T-cell (primary cell): ENCODE measurements around the gene TMEM163. TPM values are rescaled to one million over a fixed set of nuclear protein-coding genes. Genes with fewer than 3 reads are reported as not detected.
A peak's percentile ranks its signal among the peaks of the same experiment; 100 is the strongest.

Experiments
- ATAC-seq, 4 experiments: fragments of 200-7000 bp in 3 of 4; fragments of 150-1000 bp in 1 of 4; cut with Tn5 transposase; replicated peaks in 1 of 4; 1 replicate in 3 of 4; 2 replicates in 1 of 4; pipeline ENCODE4 v1.10.0; 2021; ENCODE audit warnings: moderate library complexity in 3 of 4, mild to moderate bottlenecking in 2 of 4, moderate number of reproducible peaks in 1 of 4
- CTCF ChIA-PET, 2 donors: fragments of 300-600 bp; sonication (Branson Sonifier 250); formaldehyde crosslinking; loops; one replicate each; lab custom pipeline; 2022; ENCODE audit warnings: antibody characterized with exemption in 2 of 2; lab: Charles Lee
- POLR2A ChIA-PET, 2 donors: fragments of 300-600 bp; sonication (Branson Sonifier 250); formaldehyde crosslinking; loops; one replicate each; lab custom pipeline; 2022; ENCODE audit warnings: antibody characterized with exemption in 2 of 2; lab: Charles Lee
- DNase-seq, 35 experiments: peaks; one replicate each; pipeline versions ENCODE4 v3.0.0 to v3.0.0-alpha.2; 2013 to 2023
- H3K27ac ChIP-seq: one replicate; pipeline ENCODE4 v1.5.1; 2013; ENCODE audit warnings: low read length
- H3K27me3 ChIP-seq, 2 experiments: replicated peaks in 1 of 2; 1 replicate in 1 of 2; 2 replicates in 1 of 2; pipeline versions ENCODE4 v1.6.1 to v1.7.0; 2013; ENCODE audit warnings: low read length in 1 of 2, mixed read lengths in 1 of 2; ENCODE audit not compliant: control insufficient read depth in 2 of 2, insufficient read depth in 2 of 2; ENCODE audit errors: extremely low read depth in 1 of 2
- H3K36me3 ChIP-seq, 2 donors: 1 replicate in 1 of 2; 2 replicates in 1 of 2; pipeline versions ENCODE4 v1.6.1 to v1.7.0; 2013; ENCODE audit warnings: low read length in 1 of 2; ENCODE audit not compliant: control insufficient read depth in 2 of 2, insufficient read depth in 1 of 2; ENCODE audit errors: extremely low read depth in 1 of 2
- H3K4me1 ChIP-seq, 2 experiments: 1 replicate in 1 of 2; 2 replicates in 1 of 2; pipeline versions ENCODE4 v1.6.1 to v1.7.0; 2013; ENCODE audit warnings: low read length in 2 of 2, mixed read lengths in 1 of 2; ENCODE audit not compliant: insufficient read depth in 2 of 2, control insufficient read depth in 1 of 2; ENCODE audit errors: extremely low read depth in 1 of 2
- H3K4me3 ChIP-seq, 2 donors: 1 replicate in 1 of 2; 2 replicates in 1 of 2; pipeline versions ENCODE4 v1.5.1 to v1.7.0; 2013; ENCODE audit warnings: mild to moderate bottlenecking in 2 of 2, low read length in 1 of 2, moderate library complexity in 1 of 2; ENCODE audit not compliant: control insufficient read depth in 1 of 2; ENCODE audit errors: extremely low read depth in 1 of 2
- H3K9me3 ChIP-seq: 2 replicates; pipeline ENCODE4 v1.7.0; 2013
- H3K27ac Mint-ChIP-seq, 2 donors: one replicate each; pipeline ENCODE4 v1.8.0; 2020 to 2021; ENCODE audit warnings: mild to moderate bottlenecking in 2 of 2, mixed read lengths in 2 of 2
- H3K27me3 Mint-ChIP-seq, 2 donors: one replicate each; pipeline ENCODE4 v1.8.0; 2021 to 2022; ENCODE audit warnings: mixed read lengths in 2 of 2
- H3K36me3 Mint-ChIP-seq: one replicate; pipeline ENCODE4 v1.8.0; 2021; ENCODE audit warnings: mixed read lengths
- H3K4me1 Mint-ChIP-seq, 3 donors: one replicate each; pipeline ENCODE4 v1.8.0; 2020 to 2022; ENCODE audit warnings: mixed read lengths in 3 of 3, mild to moderate bottlenecking in 1 of 3
- H3K4me3 Mint-ChIP-seq, 3 donors: one replicate each; pipeline ENCODE4 v1.8.0; 2020 to 2022; ENCODE audit warnings: mild to moderate bottlenecking in 3 of 3, mixed read lengths in 3 of 3, moderate library complexity in 3 of 3
- H3K9me3 Mint-ChIP-seq, 3 donors: one replicate each; pipeline ENCODE4 v1.8.0; 2020 to 2022; ENCODE audit warnings: mixed read lengths in 3 of 3
- WGBS: methylation state at CpG from one replicate; pipeline ENCODE4 v1.1.5; 2013; ENCODE audit warnings: missing lambda C conversion rate; ENCODE audit not compliant: insufficient coverage; 5-methylcytosine and 5-hydroxymethylcytosine counted together
- total RNA-seq, 35 experiments: library from RNA in 6 of 35; stranded (reverse) in 6 of 35; fragments of 120-200 nt in 1 of 35; gene quantifications; one replicate each; pipeline versions ENCODE4 v1.2.1 to v1.2.4 and lab custom pipeline; 2013 to 2026

TMEM163 gene
- total RNA-seq, 5 donors from 2014 or later (not counting 1 experiment from before 2014, with no cell fraction given): 0.18 to 0.73 (median 0.35) TPM

- DNase-seq (no peak), ATAC-seq (no peak)
- CTCF ChIA-PET: interaction anchor here in 1 of 2 donors (1.0 kb wide), 1 partner anchor 43 kb away, joined by 4 read pairs; no protein-coding TSS in a partner anchor
- no peaks in the 10 kb centered on the region for H3K9me3 ChIP-seq
- WGBS: 83% methylated on average over 1 of the region's 1 CpG
- peaks cover 31 to 50% of the 10 kb centered on the region in 2 donors for H3K27me3 Mint-ChIP-seq
- no peak overlapping the region for H3K27ac ChIP-seq
- peaks cover 5 to 9% of the 10 kb centered on the region in 2 experiments for H3K4me1 ChIP-seq
- no peak overlapping the region for H3K4me3 ChIP-seq
- no peak overlapping the region for H3K27ac Mint-ChIP-seq
- no peak overlapping the region for H3K4me3 Mint-ChIP-seq
- H3K36me3 ChIP-seq: no peaks in the 10 kb centered on the region
- H3K4me1 Mint-ChIP-seq: peaks cover 19 to 35% (median 31%) of the 10 kb centered on the region in 3 donors
- no peaks in the 10 kb centered on the region for H3K36me3 Mint-ChIP-seq
- POLR2A ChIA-PET: no interaction called here
- H3K27me3 ChIP-seq: peaks cover 0 to 25% of the 10 kb centered on the region in 2 experiments
- H3K9me3 Mint-ChIP-seq: no peaks in the 10 kb centered on the region
Measured at GRCh38 chr2:134713606-134714005, 5.2 kb downstream of the TMEM163 start.

- H3K27me3 Mint-ChIP-seq: peaks cover 31 to 49% of the 10 kb centered on the region in 2 donors
- POLR2A ChIA-PET: no interaction called here
- ATAC-seq: no peak
- DNase-seq: no peak
- H3K36me3 ChIP-seq: no peaks in the 10 kb centered on the region
- H3K27me3 ChIP-seq: peaks cover 0 to 22% of the 10 kb centered on the region in 2 experiments
- H3K36me3 Mint-ChIP-seq: no peaks in the 10 kb centered on the region
- no peak overlapping the region for H3K27ac ChIP-seq
- 77% methylated on average over 8 of the region's 11 CpGs for WGBS
- H3K4me3 Mint-ChIP-seq: no peak overlapping the region
- H3K27ac Mint-ChIP-seq: no peak overlapping the region
- peaks cover 19 to 35% (median 31%) of the 10 kb centered on the region in 3 donors for H3K4me1 Mint-ChIP-seq
- CTCF ChIA-PET: no interaction called here
- H3K9me3 ChIP-seq: no peaks in the 10 kb centered on the region
- no peak overlapping the region for H3K4me3 ChIP-seq
- peaks cover 5 to 7% of the 10 kb centered on the region in 2 experiments for H3K4me1 ChIP-seq
- no peaks in the 10 kb centered on the region for H3K9me3 Mint-ChIP-seq
Measured at GRCh38 chr2:134713176-134713575, 5.6 kb downstream of the TMEM163 start.

GRCh38 chr2:134712736-134713135, 6.1 kb downstream of the TMEM163 start:
- Mint-ChIP-seq H3K27ac (no peak overlapping the region), H3K4me1 (peaks cover 18 to 35% (median 30%) of the 10 kb centered on the region in 3 donors), H3K9me3 (no peaks in the 10 kb centered on the region), H3K27me3 (peaks cover 31 to 46% of the 10 kb centered on the region in 2 donors), H3K36me3 (no peaks in the 10 kb centered on the region), H3K4me3 (no peak overlapping the region)
- Histone ChIP-seq H3K4me1 (peaks cover 2 to 5% of the 10 kb centered on the region in 2 experiments), H3K4me3 (no peak overlapping the region), H3K27me3 (peaks cover 0 to 18% of the 10 kb centered on the region in 2 experiments), H3K36me3 (no peaks in the 10 kb centered on the region), H3K27ac (no peak overlapping the region), H3K9me3 (no peaks in the 10 kb centered on the region)
- WGBS: 76% methylated on average over 3 of the region's 4 CpGs
- ChIA-PET POLR2A (interaction anchor here in 1 of 2 donors (0.6 kb wide), 1 partner anchor 59 kb away, joined by 4 read pairs; no protein-coding TSS in a partner anchor), CTCF (no interaction called here)
- DNase-seq (no peak), ATAC-seq (no peak)

- Histone ChIP-seq H3K27me3 (peaks cover 0 to 13% of the 10 kb centered on the region in 2 experiments), H3K27ac (no peak overlapping the region), H3K4me1 (peaks cover under 1 to 5% of the 10 kb centered on the region in 2 experiments), H3K36me3 (no peaks in the 10 kb centered on the region), H3K4me3 (no peak overlapping the region), H3K9me3 (no peaks in the 10 kb centered on the region)
- H3K27ac Mint-ChIP-seq: no peak overlapping the region
- no peak for DNase-seq
- peaks cover 18 to 32% (median 29%) of the 10 kb centered on the region in 3 donors for H3K4me1 Mint-ChIP-seq
- peaks cover 30 to 45% of the 10 kb centered on the region in 2 donors for H3K27me3 Mint-ChIP-seq
- ChIA-PET CTCF (interaction anchor here (0.6 to 0.7 kb wide), 2 partner anchors 11 to 1094 kb away, joined by 3 read pairs; no protein-coding TSS in a partner anchor), POLR2A (interaction anchor here (0.6 kb wide), 2 partner anchors 34 to 60 kb away, joined by 3 to 4 read pairs; no protein-coding TSS in a partner anchor)
- no CpG with 5 or more reads among the region's 3 CpGs for WGBS
- no peaks in the 10 kb centered on the region for H3K36me3 Mint-ChIP-seq
- H3K4me3 Mint-ChIP-seq: no peak overlapping the region
- ATAC-seq: no peak
- H3K9me3 Mint-ChIP-seq: no peaks in the 10 kb centered on the region
Measured at GRCh38 chr2:134712299-134712698, 6.5 kb downstream of the TMEM163 start.

GRCh38 chr2:134711692-134712091, 7.1 kb downstream of the TMEM163 start:
- ChIA-PET POLR2A (interaction anchor here in 1 of 2 donors (0.6 kb wide), 1 partner anchor 33 kb away, joined by 3 read pairs; no protein-coding TSS in a partner anchor), CTCF (interaction anchor here (0.6 to 0.7 kb wide), 2 partner anchors 11 to 1095 kb away, joined by 3 read pairs; no protein-coding TSS in a partner anchor)
- no peaks in the 10 kb centered on the region for H3K9me3 Mint-ChIP-seq
- WGBS: no CpG with 5 or more reads among the region's 3 CpGs
- Histone ChIP-seq H3K4me1 (peaks cover 6 to 8% of the 10 kb centered on the region in 2 experiments), H3K27me3 (peaks cover 0 to 16% of the 10 kb centered on the region in 2 experiments), H3K27ac (no peak overlapping the region), H3K36me3 (no peaks in the 10 kb centered on the region), H3K9me3 (no peaks in the 10 kb centered on the region), H3K4me3 (no peak overlapping the region)
- ATAC-seq: no peak
- no peak for DNase-seq
- H3K36me3 Mint-ChIP-seq: no peaks in the 10 kb centered on the region
- peaks cover 22 to 32% (median 29%) of the 10 kb centered on the region in 3 donors for H3K4me1 Mint-ChIP-seq
- no peak overlapping the region for H3K4me3 Mint-ChIP-seq
- H3K27ac Mint-ChIP-seq: no peak overlapping the region
- H3K27me3 Mint-ChIP-seq: peaks cover 25 to 43% of the 10 kb centered on the region in 2 donors

GRCh38 chr2:134707330-134707676, 11.5 kb downstream of the TMEM163 start:
- no peaks in the 10 kb centered on the region for H3K36me3 Mint-ChIP-seq
- DNase-seq (no peak), ATAC-seq (no peak)
- H3K27ac Mint-ChIP-seq: no peak overlapping the region
- H3K4me3 Mint-ChIP-seq: peak overlapping the region in 1 of 3 donors; percentile 77
- H3K9me3 Mint-ChIP-seq: no peaks in the 10 kb centered on the region
- H3K27me3 Mint-ChIP-seq: peaks cover 30 to 46% of the 10 kb centered on the region in 2 donors
- Histone ChIP-seq H3K27ac (no peak overlapping the region), H3K27me3 (peaks cover 0 to 25% of the 10 kb centered on the region in 2 experiments), H3K9me3 (no peaks in the 10 kb centered on the region), H3K4me1 (peaks cover 10 to 20% of the 10 kb centered on the region in 2 experiments), H3K4me3 (no peak overlapping the region), H3K36me3 (no peaks in the 10 kb centered on the region)
- H3K4me1 Mint-ChIP-seq: peaks cover 23 to 28% (median 26%) of the 10 kb centered on the region in 3 donors
- WGBS: 89% methylated on average over 4 of the region's 5 CpGs
- ChIA-PET POLR2A (no interaction called here), CTCF (interaction anchor here in 1 of 2 donors (0.5 kb wide), 1 partner anchor 750 kb away, joined by 3 read pairs; no protein-coding TSS in a partner anchor)
